Trophoblast cell (in vitro differentiated cells and primary cell): ENCODE measurements around the gene MBD3L2B.
"Not testable (repeated sequence)": the region's sequence is repeated elsewhere in the genome, so short reads cannot be mapped to it uniquely, and the experiment has no call there.

Experiments
- DNase-seq, 2 donors: peaks; one replicate each; pipeline ENCODE4 v3.0.0-alpha.2; 2016
- H2AFZ ChIP-seq: 2 replicates; pipeline ENCODE4 v1.6.1; 2013; ENCODE audit warnings: low read length, moderate library complexity, mild to moderate bottlenecking; ENCODE audit not compliant: insufficient read depth, poor library complexity
- H2AK5ac ChIP-seq: 2 replicates; pipeline ENCODE4 v1.6.1; 2013; ENCODE audit warnings: mild to moderate bottlenecking, low read length
- H2BK120ac ChIP-seq: 2 replicates; pipeline ENCODE4 v1.6.1; 2013; ENCODE audit warnings: low read length, mild to moderate bottlenecking, moderate library complexity; ENCODE audit not compliant: insufficient read depth, poor library complexity
- H2BK12ac ChIP-seq: 2 replicates; pipeline ENCODE4 v1.6.1; 2013; ENCODE audit warnings: mild to moderate bottlenecking, low read length, moderate library complexity
- H2BK5ac ChIP-seq: 2 replicates; pipeline ENCODE4 v1.6.1; 2013; ENCODE audit warnings: low read length, low read depth, moderate library complexity, mild to moderate bottlenecking; ENCODE audit not compliant: poor library complexity
- H3K14ac ChIP-seq: 2 replicates; pipeline ENCODE4 v1.6.1; 2013; ENCODE audit warnings: mild to moderate bottlenecking, low read length
- H3K18ac ChIP-seq: 2 replicates; pipeline ENCODE4 v1.6.1; 2013; ENCODE audit warnings: mild to moderate bottlenecking, low read length
- H3K23ac ChIP-seq: 2 replicates; pipeline ENCODE4 v1.6.1; 2013; ENCODE audit warnings: low read length
- H3K27ac ChIP-seq: 2 replicates; pipeline ENCODE4 v1.5.1; 2013; ENCODE audit warnings: low read depth, mild to moderate bottlenecking, inconsistent platforms, low read length, moderate library complexity
- H3K27me3 ChIP-seq: 2 replicates; pipeline ENCODE4 v1.6.1; 2013; ENCODE audit warnings: inconsistent platforms, mild to moderate bottlenecking, low read length, moderate library complexity; ENCODE audit not compliant: insufficient read depth
- H3K36me3 ChIP-seq, 2 experiments: 1 replicate in 1 of 2; 2 replicates in 1 of 2; pipeline ENCODE4 v1.6.1; 2013; ENCODE audit warnings: low read length in 2 of 2, mild to moderate bottlenecking in 2 of 2, moderate library complexity in 1 of 2; ENCODE audit not compliant: insufficient read depth in 2 of 2, control insufficient read depth in 1 of 2
- H3K4ac ChIP-seq: 2 replicates; pipeline ENCODE4 v1.6.1; 2013; ENCODE audit warnings: low read depth, mild to moderate bottlenecking, low read length, moderate library complexity
- H3K4me1 ChIP-seq, 2 experiments: 1 replicate in 1 of 2; 2 replicates in 1 of 2; pipeline ENCODE4 v1.6.1; 2013; ENCODE audit warnings: low read length in 2 of 2, mild to moderate bottlenecking in 2 of 2, moderate library complexity in 1 of 2; ENCODE audit not compliant: insufficient read depth in 2 of 2, control insufficient read depth in 1 of 2
- H3K4me2 ChIP-seq: 2 replicates; pipeline ENCODE4 v1.6.1; 2013; ENCODE audit warnings: inconsistent platforms, mild to moderate bottlenecking, low read length, moderate library complexity
- H3K4me3 ChIP-seq: 2 replicates; pipeline ENCODE4 v1.5.1; 2013; ENCODE audit warnings: mild to moderate bottlenecking, low read depth, low read length, inconsistent platforms
- H3K79me1 ChIP-seq: one replicate; pipeline ENCODE4 v1.6.1; 2013; ENCODE audit warnings: low read length
- H3K79me2 ChIP-seq: 2 replicates; pipeline ENCODE4 v1.6.1; 2013; ENCODE audit warnings: low read length, mild to moderate bottlenecking; ENCODE audit not compliant: control insufficient read depth, insufficient read depth, poor library complexity
- H3K9ac ChIP-seq: 2 replicates; pipeline ENCODE4 v1.6.1; 2013; ENCODE audit warnings: mild to moderate bottlenecking, low read length
- H3K9me3 ChIP-seq: 2 replicates; pipeline ENCODE4 v1.6.1; 2013; ENCODE audit warnings: low read depth, mild to moderate bottlenecking, control low read depth, inconsistent platforms, low read length; ENCODE audit not compliant: insufficient read depth
- H4K12ac ChIP-seq: 2 replicates; pipeline ENCODE4 v1.6.1; 2013; ENCODE audit warnings: low read depth, mild to moderate bottlenecking, low read length, moderate library complexity
- H4K8ac ChIP-seq: 2 replicates; pipeline ENCODE4 v1.6.1; 2013; ENCODE audit warnings: low read depth, mild to moderate bottlenecking, low read length, moderate library complexity
- H4K91ac ChIP-seq: one replicate; pipeline ENCODE4 v1.6.1; 2013; ENCODE audit warnings: low read depth, mild to moderate bottlenecking, low read length, moderate library complexity
- WGBS: extraction: QIAGEN DNeasy Blood & Tissue Kit; methylation state at CpG from one replicate; pipeline ENCODE4 v1.1.7; 2013; ENCODE audit warnings: missing lambda C conversion rate; ENCODE audit not compliant: insufficient read length, insufficient coverage; ENCODE audit errors: extremely low coverage; 5-methylcytosine and 5-hydroxymethylcytosine counted together

Gene MBD3L2B

GRCh38 chr19:7041563-7041962 lies 20.3 kb upstream of the MBD3L2B start:
- not testable (repeated sequence) for H2BK120ac ChIP-seq, DNase-seq
- WGBS: no CpG with 5 or more reads among the region's 2 CpGs

GRCh38 chr19:7040079-7040478 lies 18.8 kb upstream of the MBD3L2B start, which contains the start of gene MBD3L4:
TSS of gene MBD3L4 (minus strand) at chr19:7040179. CDS start at chr19:7040144, 35 bp downstream.
- H3K9me3 ChIP-seq, H3K36me3 ChIP-seq, H3K14ac ChIP-seq, H3K4me2 ChIP-seq, H3K79me1 ChIP-seq, H4K8ac ChIP-seq, H3K4me3 ChIP-seq, H3K4me1 ChIP-seq, H3K18ac ChIP-seq, DNase-seq, H2BK12ac ChIP-seq, H3K23ac ChIP-seq, H3K79me2 ChIP-seq, H2AK5ac ChIP-seq, H3K9ac ChIP-seq, H2BK5ac ChIP-seq, H4K91ac ChIP-seq, H3K4ac ChIP-seq, H3K27ac ChIP-seq, H4K12ac ChIP-seq, H3K27me3 ChIP-seq, H2AFZ ChIP-seq, H2BK120ac ChIP-seq: not testable (repeated sequence)
- WGBS: no CpG with 5 or more reads among the region's 9 CpGs

More at GRCh38 chr19:7041563-7041962, 20.3 kb upstream of the MBD3L2B start:
- H2AK5ac ChIP-seq, H3K4me3 ChIP-seq, H3K14ac ChIP-seq, H3K4me2 ChIP-seq, H3K9me3 ChIP-seq, H3K9ac ChIP-seq, H3K79me1 ChIP-seq, H3K23ac ChIP-seq, H3K36me3 ChIP-seq, H2BK12ac ChIP-seq, H3K18ac ChIP-seq, H2BK5ac ChIP-seq, H2AFZ ChIP-seq, H3K27me3 ChIP-seq, H3K4me1 ChIP-seq, H3K79me2 ChIP-seq, H4K12ac ChIP-seq, H4K8ac ChIP-seq, H3K27ac ChIP-seq, H4K91ac ChIP-seq, H3K4ac ChIP-seq: not testable (repeated sequence)

GRCh38 chr19:7030278-7030677 lies 9.0 kb upstream of the MBD3L2B start, which contains the start of gene MBD3L5:
TSS of gene MBD3L5 (plus strand) at chr19:7030578. CDS start at chr19:7030612, 34 bp downstream.
- H3K4me3 ChIP-seq, H3K36me3 ChIP-seq, H3K9ac ChIP-seq, DNase-seq, H4K12ac ChIP-seq, H2BK120ac ChIP-seq, H4K91ac ChIP-seq, H2AK5ac ChIP-seq, H3K18ac ChIP-seq, H3K27ac ChIP-seq, H3K79me1 ChIP-seq, H3K4ac ChIP-seq, H3K4me2 ChIP-seq, H2BK5ac ChIP-seq, H3K27me3 ChIP-seq, H4K8ac ChIP-seq, H2BK12ac ChIP-seq, H2AFZ ChIP-seq, H3K79me2 ChIP-seq, H3K9me3 ChIP-seq, H3K4me1 ChIP-seq, H3K23ac ChIP-seq, H3K14ac ChIP-seq: not testable (repeated sequence)
- no CpG with 5 or more reads among the region's 9 CpGs for WGBS

GRCh38 chr19:7028790-7029189 lies 7.6 kb upstream of the MBD3L2B start:
- H3K27me3 ChIP-seq, H3K79me2 ChIP-seq, H3K4me1 ChIP-seq, DNase-seq, H3K14ac ChIP-seq, H3K79me1 ChIP-seq, H3K18ac ChIP-seq, H3K4ac ChIP-seq, H4K8ac ChIP-seq, H2AFZ ChIP-seq, H2BK5ac ChIP-seq, H3K4me3 ChIP-seq, H3K4me2 ChIP-seq, H3K23ac ChIP-seq, H2AK5ac ChIP-seq, H2BK120ac ChIP-seq, H3K9ac ChIP-seq, H2BK12ac ChIP-seq, H4K91ac ChIP-seq, H3K36me3 ChIP-seq, H3K27ac ChIP-seq, H3K9me3 ChIP-seq, H4K12ac ChIP-seq: not testable (repeated sequence)
- no CpG with 5 or more reads among the region's 1 CpG for WGBS
